IPS DF 4.7 (cell line): ENCODE data around the gene CFAP92.

Experiments
- DNase-seq: peaks from one replicate; pipeline ENCODE4 v3.0.0-alpha.2; 2013; ENCODE audit warnings: low spot score; ENCODE audit errors: extremely low read depth

CFAP92 gene

GRCh38 chr3:129007792-129008191 is 13.9 kb upstream of the CFAP92 start:
- no peak for DNase-seq

- no peak for DNase-seq
Observed at GRCh38 chr3:129006864-129007263, 13.0 kb upstream of the CFAP92 start.

- no peak for DNase-seq
Observed at GRCh38 chr3:129005526-129006303, 11.8 kb upstream of the CFAP92 start.

GRCh38 chr3:129004639-129005295 is 10.9 kb upstream of the CFAP92 start:
- no peak for DNase-seq

- DNase-seq, result no peak
Observed at GRCh38 chr3:129003578-129004112, 9.8 kb upstream of the CFAP92 start.

- DNase-seq, result no peak
Observed at GRCh38 chr3:129002573-129003569, 9.0 kb upstream of the CFAP92 start.

- no peak for DNase-seq
Observed at GRCh38 chr3:129001806-129002572, 8.1 kb upstream of the CFAP92 start.

- DNase-seq, result no peak
Observed at GRCh38 chr3:129001101-129001805, 7.4 kb upstream of the CFAP92 start, which contains the start of gene EFCC1. Gene EFCC1 (plus strand): TSS chr3:129001304. CDS start chr3:129001629, 325 bp downstream.

- no peak for DNase-seq
Observed at GRCh38 chr3:129000742-129001100, 6.8 kb upstream of the CFAP92 start.

GRCh38 chr3:128999102-128999501 is 5.2 kb upstream of the CFAP92 start:
- DNase-seq, result no peak

- DNase-seq, result no peak
Observed at GRCh38 chr3:128998561-128998960, 4.7 kb upstream of the CFAP92 start.

GRCh38 chr3:128997486-128998133 is 3.7 kb upstream of the CFAP92 start:
- no peak for DNase-seq

- DNase-seq, result no peak
Observed at GRCh38 chr3:128996726-128997125, 2.9 kb upstream of the CFAP92 start.

- no peak for DNase-seq
Observed at GRCh38 chr3:128996200-128996599, 2.3 kb upstream of the CFAP92 start.

GRCh38 chr3:128995737-128996136 is 1.9 kb upstream of the CFAP92 start:
- no peak for DNase-seq

GRCh38 chr3:128994581-128995546 is 988 bp upstream of the CFAP92 start:
- no peak for DNase-seq

GRCh38 chr3:128994173-128994512 is 267 bp upstream of the CFAP92 start:
- no peak for DNase-seq

GRCh38 chr3:128992926-128993460 is 883 bp downstream of the CFAP92 start:
- DNase-seq, result no peak
